Fibroblast of the aortic adventitia (primary cell): ENCODE data around the gene NOP9. TPM values are rescaled to one million over a fixed set of nuclear protein-coding genes. Genes with fewer than 3 reads are reported as not detected.
A peak's percentile ranks its signal among the peaks of the same experiment; 100 is the strongest.

Source experiments
- DNase-seq: peaks from one replicate; pipeline ENCODE4 v3.0.0-alpha.2; 2010; ENCODE audit warnings: low read depth
- H3K4me3 ChIP-seq: 2 replicates; pipeline ENCODE4 v1.5.1; 2011; ENCODE audit warnings: low read depth, mild to moderate bottlenecking, control low read depth, low read length, moderate library complexity
- total RNA-seq: library from RNA; depleted of rRNA; stranded (reverse); fragments of >200 nt; gene quantifications from 2 replicates; pipeline ENCODE4 v1.2.3, GENCODE V29; 2012; ENCODE audit warnings: low replicate concordance
- TF ChIP-seq, protein P1 (sequence below): IDR thresholded peaks from 2 replicates; pipeline ENCODE4 v1.5.1; 2011; ENCODE audit warnings: mild to moderate bottlenecking, low read length, control low read depth, inconsistent platforms; ENCODE audit not compliant: insufficient read depth

The NOP9 gene
- total RNA-seq, 1 donor = 19.6 TPM

DNA sequence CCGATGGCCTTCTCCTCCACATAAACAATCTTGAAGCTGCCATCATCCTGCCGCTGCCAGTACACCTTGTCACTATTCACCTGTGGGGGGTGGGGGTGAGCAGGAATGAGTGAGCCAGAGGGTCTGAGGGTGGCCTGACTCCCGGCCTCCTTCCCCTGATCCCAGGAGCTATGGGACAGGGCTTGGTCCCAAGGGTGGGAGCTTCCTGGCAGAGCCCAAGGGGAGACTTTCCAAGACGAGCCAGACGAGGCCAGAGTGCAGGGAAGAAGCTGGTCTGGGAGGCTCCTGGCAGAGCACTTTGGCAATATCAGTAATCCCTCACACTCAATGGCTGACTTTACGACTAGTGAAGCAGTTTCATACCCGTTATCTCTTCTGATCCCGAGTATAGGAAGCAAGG is 44.2 kb upstream of the NOP9 start:
- H3K4me3 ChIP-seq = no peak overlapping the region
- TF ChIP-seq, protein P1, sequence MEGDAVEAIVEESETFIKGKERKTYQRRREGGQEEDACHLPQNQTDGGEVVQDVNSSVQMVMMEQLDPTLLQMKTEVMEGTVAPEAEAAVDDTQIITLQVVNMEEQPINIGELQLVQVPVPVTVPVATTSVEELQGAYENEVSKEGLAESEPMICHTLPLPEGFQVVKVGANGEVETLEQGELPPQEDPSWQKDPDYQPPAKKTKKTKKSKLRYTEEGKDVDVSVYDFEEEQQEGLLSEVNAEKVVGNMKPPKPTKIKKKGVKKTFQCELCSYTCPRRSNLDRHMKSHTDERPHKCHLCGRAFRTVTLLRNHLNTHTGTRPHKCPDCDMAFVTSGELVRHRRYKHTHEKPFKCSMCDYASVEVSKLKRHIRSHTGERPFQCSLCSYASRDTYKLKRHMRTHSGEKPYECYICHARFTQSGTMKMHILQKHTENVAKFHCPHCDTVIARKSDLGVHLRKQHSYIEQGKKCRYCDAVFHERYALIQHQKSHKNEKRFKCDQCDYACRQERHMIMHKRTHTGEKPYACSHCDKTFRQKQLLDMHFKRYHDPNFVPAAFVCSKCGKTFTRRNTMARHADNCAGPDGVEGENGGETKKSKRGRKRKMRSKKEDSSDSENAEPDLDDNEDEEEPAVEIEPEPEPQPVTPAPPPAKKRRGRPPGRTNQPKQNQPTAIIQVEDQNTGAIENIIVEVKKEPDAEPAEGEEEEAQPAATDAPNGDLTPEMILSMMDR = no peak
- DNase-seq = no peak

DNA sequence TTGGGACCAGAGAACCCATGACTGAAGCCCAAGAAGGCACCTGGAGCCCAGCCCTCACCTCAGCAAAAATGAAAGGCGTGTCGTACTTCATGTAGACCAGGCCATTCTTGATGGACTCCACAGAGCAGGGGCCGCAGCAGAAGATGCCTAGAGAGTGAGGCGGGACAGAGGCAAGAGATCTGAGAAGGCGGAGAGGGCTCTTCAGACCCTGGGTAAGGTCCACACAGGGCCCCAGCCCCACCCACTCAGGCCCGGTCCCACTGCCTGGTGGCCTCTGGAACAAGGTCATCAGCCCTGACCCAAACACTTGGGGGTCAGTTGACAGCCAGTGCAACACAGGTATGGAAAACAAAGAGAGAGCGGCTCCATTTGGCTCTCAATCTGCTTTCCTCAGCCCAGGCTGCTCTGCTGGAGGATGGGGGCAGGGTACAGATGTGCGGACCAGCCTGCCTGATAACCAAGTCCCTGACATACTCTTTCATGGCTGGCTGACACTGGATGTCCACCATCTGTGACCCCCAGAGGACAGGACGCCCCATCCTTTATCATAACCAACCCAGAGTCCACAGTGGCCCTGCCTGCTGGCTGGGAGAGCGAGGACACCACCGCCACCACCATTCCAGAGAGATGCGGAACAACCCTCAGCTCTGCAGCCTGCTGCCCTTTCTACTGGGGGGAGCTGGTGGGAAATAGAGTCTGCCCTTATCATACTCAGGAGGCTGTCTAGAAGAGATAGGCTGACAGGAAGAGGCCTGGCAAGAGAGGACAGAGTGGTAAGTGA is 43.5 kb upstream of the NOP9 start:
- no peak for DNase-seq
- TF ChIP-seq, protein P1 = no peak
- H3K4me3 ChIP-seq = no peak overlapping the region

DNA sequence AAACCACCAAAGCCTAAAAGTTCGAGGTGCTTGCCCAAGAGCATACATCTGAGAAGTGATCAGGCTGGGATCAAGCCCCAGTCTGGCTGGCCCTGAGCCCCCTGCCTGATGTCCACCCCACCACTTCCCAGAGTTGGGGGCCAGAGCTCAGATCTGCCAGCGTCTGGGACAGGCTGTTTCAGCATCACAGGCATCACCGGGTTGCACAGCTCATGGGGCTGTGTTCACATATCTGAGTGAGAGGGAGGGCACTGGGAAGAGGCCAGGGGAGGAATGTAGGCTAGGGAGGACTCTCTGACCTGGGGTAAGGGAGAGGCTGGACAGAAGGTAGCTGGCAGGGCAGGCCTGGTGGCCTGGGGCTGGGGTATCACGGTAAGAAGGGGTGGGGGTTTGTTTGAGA is 42.7 kb upstream of the NOP9 start:
- no peak for DNase-seq
- TF ChIP-seq, protein P1 = no peak
- H3K4me3 ChIP-seq = no peak overlapping the region

DNA sequence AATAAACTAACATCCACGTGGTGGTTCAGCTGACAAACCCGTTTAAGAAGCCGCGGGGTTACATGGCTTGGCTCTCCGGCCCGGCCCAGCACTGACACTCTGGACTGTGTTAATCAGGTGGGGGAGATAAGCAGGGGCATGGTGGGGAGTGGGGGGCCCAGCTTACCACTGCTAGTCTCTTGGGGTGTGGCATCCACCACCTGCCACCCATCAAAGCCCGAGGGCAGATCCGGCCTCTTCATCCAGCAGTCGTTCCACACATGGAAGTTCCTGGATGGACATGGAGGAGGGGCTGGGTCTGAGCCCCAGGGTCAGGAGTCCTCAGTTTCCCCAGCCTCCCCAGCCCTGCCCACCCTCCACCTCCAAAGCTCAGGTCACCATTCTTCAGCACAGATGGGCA is 41.5 kb upstream of the NOP9 start:
- TF ChIP-seq, protein P1 = no peak
- H3K4me3 ChIP-seq = no peak overlapping the region
- no peak for DNase-seq

DNA sequence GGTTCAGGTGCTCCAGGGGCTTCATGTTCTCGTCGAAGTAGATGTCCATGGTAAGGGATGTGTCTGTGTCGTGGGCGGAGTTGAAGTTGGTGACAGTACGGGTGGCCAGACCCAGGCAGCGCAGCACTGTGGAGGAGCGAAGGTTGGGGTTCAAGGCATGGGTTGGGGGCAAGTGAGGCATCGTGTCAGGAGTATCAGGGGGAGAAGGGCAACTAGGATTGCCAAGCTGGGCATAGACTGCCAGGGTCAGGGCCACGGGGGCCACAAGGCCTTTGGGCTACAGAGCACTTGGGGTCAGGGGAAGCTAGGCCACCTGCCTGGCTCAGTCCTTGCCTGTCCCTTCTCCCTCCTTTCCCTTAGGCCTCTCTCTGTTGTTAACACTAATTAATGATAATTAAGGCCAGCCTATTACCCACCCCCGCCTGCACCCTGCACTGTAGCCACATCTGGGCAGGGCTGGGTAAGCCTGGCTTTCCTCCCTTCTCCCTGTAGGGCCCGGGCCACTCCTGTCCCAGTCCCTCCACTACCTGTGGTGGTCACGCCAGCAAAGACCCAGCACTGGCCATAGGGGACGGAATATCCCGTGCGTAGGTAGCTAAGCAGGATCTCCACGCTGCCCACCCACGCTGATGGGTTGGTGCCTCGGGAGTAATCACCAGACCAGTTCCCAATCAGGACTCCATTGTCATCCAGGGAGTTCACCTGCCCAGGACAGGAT is 40.9 kb upstream of the NOP9 start:
- no peak for DNase-seq
- TF ChIP-seq, protein P1 = no peak
- H3K4me3 ChIP-seq = no peak overlapping the region

DNA sequence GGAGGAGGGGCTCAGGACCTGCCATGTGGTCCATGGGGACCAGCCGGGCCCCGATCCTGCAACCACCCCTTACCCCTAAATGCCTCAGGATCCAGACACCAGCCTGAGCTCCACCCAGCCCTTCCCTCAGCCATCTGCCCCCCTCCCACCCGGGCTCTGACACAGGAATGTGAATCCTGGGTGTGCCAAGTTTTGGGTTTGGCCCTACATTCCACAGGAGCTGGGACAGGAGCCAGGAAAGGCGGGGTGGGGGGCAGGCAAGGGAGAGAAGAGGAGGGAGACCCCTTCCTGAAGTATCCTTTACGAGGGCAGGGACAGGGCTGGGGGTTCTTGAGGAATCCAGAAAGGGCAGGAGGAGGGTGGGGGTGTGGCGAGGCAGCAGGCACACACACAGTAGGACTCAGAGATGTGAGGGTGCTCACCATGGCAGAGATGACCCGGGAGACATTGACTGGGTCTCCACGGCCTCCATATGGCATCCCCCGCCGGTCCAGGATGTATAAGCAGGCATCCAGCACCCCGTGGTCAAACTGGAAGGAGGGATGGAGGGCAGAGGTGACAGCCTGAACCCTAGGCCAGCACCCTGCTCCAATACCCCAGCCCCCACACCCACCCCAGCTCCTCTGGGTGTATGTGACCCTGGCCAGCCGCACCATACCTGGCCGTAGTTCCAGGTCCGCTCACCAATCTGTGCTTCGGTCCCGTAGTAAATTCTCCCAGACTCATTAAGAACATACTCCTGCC is 40.2 kb upstream of the NOP9 start:
- peak; percentile 75 for DNase-seq
- TF ChIP-seq, protein P1 = no peak
- no peak overlapping the region for H3K4me3 ChIP-seq
